RWPE2 (cell line): ENCODE results near the gene RSPH3.
A peak's percentile ranks its signal among the peaks of the same experiment; 100 is the strongest.

Experiments
- ATAC-seq: fragments of 200-7000 bp; cut with Tn5 transposase; 3 replicates; pipeline ENCODE4 v1.9.1; 2021; ENCODE audit warnings: low read depth
- DNase-seq: peaks from one replicate; pipeline ENCODE4 v3.0.0-alpha.2; 2020; ENCODE audit warnings: low spot score
- H3K27ac ChIP-seq: fragments of 450-650 bp; 2 replicates; pipeline ENCODE4 v1.5.1; 2017; ENCODE audit warnings: mild to moderate bottlenecking; ENCODE audit not compliant: poor library complexity, severe bottlenecking
- H3K27me3 ChIP-seq: fragments of 250-450 bp; sonication (Bioruptor Pico); 2 replicates; pipeline ENCODE4 v1.5.1; 2021; ENCODE audit warnings: mild to moderate bottlenecking, moderate library complexity; ENCODE audit not compliant: insufficient read depth, poor library complexity, severe bottlenecking
- H3K36me3 ChIP-seq: fragments of 250-450 bp; sonication (Bioruptor Pico); 2 replicates; pipeline ENCODE4 v1.5.1; 2020; ENCODE audit warnings: low read depth, mild to moderate bottlenecking, moderate library complexity
- H3K4me1 ChIP-seq: fragments of 250-450 bp; sonication (Bioruptor Pico); 2 replicates; pipeline ENCODE4 v1.5.1; 2021; ENCODE audit warnings: mild to moderate bottlenecking, moderate library complexity; ENCODE audit not compliant: insufficient read depth, poor library complexity, severe bottlenecking
- H3K4me3 ChIP-seq: fragments of 250-450 bp; sonication (Bioruptor Pico); 2 replicates; pipeline ENCODE4 v1.5.1; 2021; ENCODE audit warnings: mild to moderate bottlenecking, moderate library complexity; ENCODE audit not compliant: severe bottlenecking
- H3K9me3 ChIP-seq: fragments of 250-450 bp; sonication (Bioruptor Pico); 2 replicates; pipeline ENCODE4 v1.5.1; 2021; ENCODE audit warnings: mild to moderate bottlenecking, moderate library complexity; ENCODE audit not compliant: severe bottlenecking
- TF ChIP-seq, protein P1 (sequence below): fragments of 450-650 bp; IDR thresholded peaks from one replicate; pipeline ENCODE4 v1.5.1; 2017; ENCODE audit warnings: mild to moderate bottlenecking, moderate library complexity; ENCODE audit not compliant: poor library complexity, severe bottlenecking

RSPH3 gene

DNA sequence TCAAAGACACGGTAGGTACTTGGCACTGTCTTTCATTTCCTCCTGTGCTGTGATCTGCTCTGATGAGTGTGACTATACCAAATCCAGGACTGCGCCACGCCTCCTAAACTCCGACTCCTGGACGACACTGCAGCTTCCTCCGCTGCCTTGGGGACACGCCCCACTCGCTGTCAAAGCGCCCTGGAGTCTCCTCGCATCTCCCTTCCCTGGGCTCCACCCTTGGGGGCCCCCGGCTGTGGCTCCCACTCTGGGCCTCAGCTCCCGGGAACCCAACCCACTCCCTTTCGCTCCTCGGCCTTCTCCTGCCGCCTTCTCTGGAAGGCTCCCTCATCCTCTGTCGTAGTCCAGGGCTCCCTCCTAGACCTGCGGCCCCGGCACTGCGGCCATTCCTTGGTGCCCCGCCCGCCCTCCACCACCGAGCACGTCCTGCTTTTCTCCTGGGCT is 61.2 kb downstream of the RSPH3 start:
- ATAC-seq: peak; percentile 70
- H3K27ac ChIP-seq: no peak overlapping the region

DNA sequence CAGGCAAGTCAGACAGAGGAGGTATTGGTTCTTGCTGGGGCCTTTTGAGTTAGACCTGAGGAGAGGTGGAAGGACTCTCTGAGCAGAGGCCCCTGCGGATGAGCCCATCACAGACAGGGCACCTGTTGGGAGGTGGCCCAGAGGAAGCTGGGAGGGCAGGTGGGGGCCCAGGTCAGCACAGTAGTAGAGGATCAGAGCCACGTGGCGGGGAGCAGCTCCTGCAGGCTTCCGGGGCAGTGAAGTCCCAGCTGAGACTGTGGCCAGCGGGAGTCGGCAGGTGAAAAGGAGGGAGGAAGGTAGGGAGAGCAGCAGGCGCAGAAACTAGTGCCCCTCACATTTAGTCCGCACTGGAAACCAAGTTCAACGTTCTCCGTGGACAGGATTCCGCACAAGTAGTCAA is 61.8 kb downstream of the RSPH3 start:
- Histone ChIP-seq H3K9me3 (peaks cover 2% of the 10 kb centered on the region), H3K4me1 (no peaks in the 10 kb centered on the region), H3K27me3 (no peaks in the 10 kb centered on the region), H3K27ac (no peak overlapping the region), H3K4me3 (no peak overlapping the region), H3K36me3 (no peaks in the 10 kb centered on the region)
- TF ChIP-seq, protein P1, sequence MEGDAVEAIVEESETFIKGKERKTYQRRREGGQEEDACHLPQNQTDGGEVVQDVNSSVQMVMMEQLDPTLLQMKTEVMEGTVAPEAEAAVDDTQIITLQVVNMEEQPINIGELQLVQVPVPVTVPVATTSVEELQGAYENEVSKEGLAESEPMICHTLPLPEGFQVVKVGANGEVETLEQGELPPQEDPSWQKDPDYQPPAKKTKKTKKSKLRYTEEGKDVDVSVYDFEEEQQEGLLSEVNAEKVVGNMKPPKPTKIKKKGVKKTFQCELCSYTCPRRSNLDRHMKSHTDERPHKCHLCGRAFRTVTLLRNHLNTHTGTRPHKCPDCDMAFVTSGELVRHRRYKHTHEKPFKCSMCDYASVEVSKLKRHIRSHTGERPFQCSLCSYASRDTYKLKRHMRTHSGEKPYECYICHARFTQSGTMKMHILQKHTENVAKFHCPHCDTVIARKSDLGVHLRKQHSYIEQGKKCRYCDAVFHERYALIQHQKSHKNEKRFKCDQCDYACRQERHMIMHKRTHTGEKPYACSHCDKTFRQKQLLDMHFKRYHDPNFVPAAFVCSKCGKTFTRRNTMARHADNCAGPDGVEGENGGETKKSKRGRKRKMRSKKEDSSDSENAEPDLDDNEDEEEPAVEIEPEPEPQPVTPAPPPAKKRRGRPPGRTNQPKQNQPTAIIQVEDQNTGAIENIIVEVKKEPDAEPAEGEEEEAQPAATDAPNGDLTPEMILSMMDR: no peak
- ATAC-seq: no peak
- no peak for DNase-seq

More for the DNA sequence above, 61.2 kb downstream of the RSPH3 start:
- DNase-seq: no peak
- Histone ChIP-seq H3K9me3 (peaks cover 2% of the 10 kb centered on the region), H3K4me1 (no peaks in the 10 kb centered on the region), H3K4me3 (no peak overlapping the region), H3K36me3 (no peaks in the 10 kb centered on the region), H3K27me3 (no peaks in the 10 kb centered on the region)
- TF ChIP-seq, protein P1: no peak

DNA sequence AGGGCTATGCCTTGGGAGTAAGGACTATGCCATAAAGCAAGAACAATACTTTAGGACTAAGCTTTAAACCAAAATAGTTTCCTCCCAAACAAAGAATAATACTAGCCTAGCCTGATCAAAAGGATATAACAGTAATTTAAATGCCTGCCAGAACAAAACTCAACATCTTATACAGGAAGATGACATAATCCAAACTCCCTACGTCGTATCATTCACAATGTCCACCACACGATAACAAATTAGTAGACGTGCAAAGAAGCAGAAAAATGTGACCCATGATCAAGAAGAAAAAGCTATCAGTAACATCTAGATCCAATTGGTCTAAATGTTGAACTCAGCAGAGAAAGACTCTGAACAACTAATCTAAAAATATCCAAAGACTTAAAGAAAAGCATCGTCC is 65.8 kb downstream of the RSPH3 start:
- TF ChIP-seq, protein P1: no peak
- DNase-seq (no peak), ATAC-seq (no peak)
- H3K9me3 ChIP-seq: no peaks in the 10 kb centered on the region
- no peak overlapping the region for H3K4me3 ChIP-seq
- no peaks in the 10 kb centered on the region for H3K36me3 ChIP-seq
- no peak overlapping the region for H3K27ac ChIP-seq
- H3K27me3 ChIP-seq: no peaks in the 10 kb centered on the region
- no peaks in the 10 kb centered on the region for H3K4me1 ChIP-seq

DNA sequence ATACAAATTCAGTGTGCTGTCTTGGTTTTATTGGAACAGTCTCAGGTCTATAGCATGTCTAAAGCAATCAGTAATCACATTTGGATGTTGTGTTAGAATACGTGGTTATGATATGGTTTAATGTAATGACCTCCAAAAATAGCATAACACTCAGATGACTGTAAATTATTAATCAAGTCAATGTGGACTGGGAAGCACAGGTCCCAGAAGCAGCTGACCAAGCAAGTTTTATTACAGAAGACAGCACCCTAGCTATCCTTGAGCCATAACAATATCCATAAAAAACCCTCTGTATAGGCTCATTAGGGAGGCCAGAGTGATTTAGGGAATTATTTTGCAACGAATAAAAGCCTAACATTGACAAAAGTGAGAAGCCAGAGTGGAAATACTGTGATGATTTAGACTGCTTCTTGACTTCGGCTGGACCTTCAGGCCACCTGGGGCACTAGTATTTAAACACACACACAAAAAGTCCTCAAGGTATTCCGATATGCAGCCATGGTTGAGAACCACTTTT is 66.9 kb downstream of the RSPH3 start:
- Histone ChIP-seq H3K9me3 (no peaks in the 10 kb centered on the region), H3K4me3 (no peak overlapping the region), H3K4me1 (no peaks in the 10 kb centered on the region), H3K27ac (no peak overlapping the region), H3K27me3 (no peaks in the 10 kb centered on the region), H3K36me3 (no peaks in the 10 kb centered on the region)
- TF ChIP-seq, protein P1: no peak
- DNase-seq (no peak), ATAC-seq (no peak)

DNA sequence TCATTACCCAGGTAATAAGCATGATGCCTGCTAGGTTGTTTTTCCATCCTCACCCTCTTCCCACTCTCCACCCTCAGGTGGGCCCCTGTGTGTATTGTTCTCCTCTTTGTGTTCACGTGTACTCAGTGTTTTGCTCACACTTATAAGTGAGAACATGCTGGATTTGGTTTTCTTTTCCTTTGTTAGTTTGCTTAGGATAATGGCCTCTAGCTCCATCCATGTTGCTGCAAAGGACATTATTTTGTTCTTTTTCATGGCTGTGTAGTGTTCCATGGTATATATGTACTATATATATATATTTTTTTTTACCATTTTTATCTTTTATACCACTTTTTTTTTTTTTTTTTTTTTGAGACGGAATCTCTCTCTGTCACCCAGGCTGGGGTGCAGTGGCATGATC is 71.9 kb downstream of the RSPH3 start:
- ATAC-seq: no peak
- DNase-seq: no peak
- Histone ChIP-seq H3K36me3 (no peaks in the 10 kb centered on the region), H3K9me3 (peaks cover 3% of the 10 kb centered on the region), H3K4me1 (peaks cover 15% of the 10 kb centered on the region), H3K27me3 (no peaks in the 10 kb centered on the region), H3K27ac (no peak overlapping the region), H3K4me3 (no peak overlapping the region)
- TF ChIP-seq, protein P1: no peak
